ENCODE measurements around the gene AK4. TPM values are rescaled to one million over a fixed set of nuclear protein-coding genes. Genes with fewer than 3 reads are reported as not detected.
A peak's percentile ranks its signal among the peaks of the same experiment; 100 is the strongest.

The AK4 gene
- total and polyA plus RNA-seq, 9 donors, result 1.7 to 25.6 (median 13.2) TPM

GRCh38 chr1:65254320-65255034, 106.5 kb downstream of the AK4 start:
- 0 to 1% (median 1%) methylated on average over 49 to 87 of the region's 88 CpGs for WGBS, 3 donors
- no peaks in the 10 kb centered on the region for H3K27me3 ChIP-seq
- peak; percentile 64 to 79 (median 74) for DNase-seq
- H3K27ac ChIP-seq, result no peak overlapping the region
- peaks cover 4% of the 10 kb centered on the region for H3K4me1 ChIP-seq (ENCODE audit: insufficient read depth)
- peak overlapping the region; percentile 63 for H3K4me3 ChIP-seq
- no peaks in the 10 kb centered on the region for H3K9me3 ChIP-seq
- H3K36me3 ChIP-seq, result no peaks in the 10 kb centered on the region
- intact Hi-C loops (cut with DNase I), result loop anchor here in 2 of 4 donors (10.0 kb wide), 2 partner anchors 160 to 170 kb away; partner anchors contain the start of genes LEPR (in 1 of the 2) and LEPROT (in 1 of the 2)
- TF ChIP-seq POLR2A (IDR thresholded peaks at IDR 0.05), result no peak
- TF ChIP-seq, protein P1, sequence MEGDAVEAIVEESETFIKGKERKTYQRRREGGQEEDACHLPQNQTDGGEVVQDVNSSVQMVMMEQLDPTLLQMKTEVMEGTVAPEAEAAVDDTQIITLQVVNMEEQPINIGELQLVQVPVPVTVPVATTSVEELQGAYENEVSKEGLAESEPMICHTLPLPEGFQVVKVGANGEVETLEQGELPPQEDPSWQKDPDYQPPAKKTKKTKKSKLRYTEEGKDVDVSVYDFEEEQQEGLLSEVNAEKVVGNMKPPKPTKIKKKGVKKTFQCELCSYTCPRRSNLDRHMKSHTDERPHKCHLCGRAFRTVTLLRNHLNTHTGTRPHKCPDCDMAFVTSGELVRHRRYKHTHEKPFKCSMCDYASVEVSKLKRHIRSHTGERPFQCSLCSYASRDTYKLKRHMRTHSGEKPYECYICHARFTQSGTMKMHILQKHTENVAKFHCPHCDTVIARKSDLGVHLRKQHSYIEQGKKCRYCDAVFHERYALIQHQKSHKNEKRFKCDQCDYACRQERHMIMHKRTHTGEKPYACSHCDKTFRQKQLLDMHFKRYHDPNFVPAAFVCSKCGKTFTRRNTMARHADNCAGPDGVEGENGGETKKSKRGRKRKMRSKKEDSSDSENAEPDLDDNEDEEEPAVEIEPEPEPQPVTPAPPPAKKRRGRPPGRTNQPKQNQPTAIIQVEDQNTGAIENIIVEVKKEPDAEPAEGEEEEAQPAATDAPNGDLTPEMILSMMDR (IDR thresholded peaks at IDR 0.05), result no peak
- no peak for TF ChIP-seq EP300 (IDR thresholded peaks at IDR 0.05)

- WGBS, 3 donors, result 9 to 15% (median 12%) methylated on average over 23 of the region's 23 CpGs
- intact Hi-C loops (cut with DNase I), result loop anchor here in 2 of 4 donors (10.0 kb wide), 2 partner anchors 160 to 170 kb away; partner anchors contain the start of genes LEPR (in 1 of the 2) and LEPROT (in 1 of the 2)
- H3K36me3 ChIP-seq, result no peaks in the 10 kb centered on the region
Observed at GRCh38 chr1:65255035-65255655, 107.1 kb downstream of the AK4 start.

DNA sequence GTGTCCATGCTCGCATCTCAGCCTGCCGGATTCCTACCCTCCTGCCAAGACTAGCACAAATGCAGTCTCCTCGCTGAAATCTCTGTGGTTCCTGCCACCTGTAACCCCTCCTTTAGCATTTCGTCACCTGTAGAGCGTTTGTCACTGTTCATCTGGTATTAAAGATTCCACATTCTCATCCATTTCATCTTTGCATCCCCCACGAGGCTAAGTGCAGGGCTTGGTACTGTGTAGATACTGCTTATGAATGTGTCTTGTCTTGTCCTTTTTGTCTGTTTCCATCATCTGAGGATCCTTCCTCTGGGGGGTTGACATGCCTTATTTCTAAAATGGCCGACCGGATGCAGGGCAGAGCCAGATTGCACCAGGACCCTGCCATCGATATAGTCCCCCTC, 107.7 kb downstream of the AK4 start:
- no peak overlapping the region for H3K4me3 ChIP-seq

More at GRCh38 chr1:65255035-65255655, 107.1 kb downstream of the AK4 start:
- peak in 2 of 5 donors; percentile 19 to 27 for DNase-seq
- Histone ChIP-seq H3K4me3 (peak overlapping the region; percentile 63), H3K27me3 (no peaks in the 10 kb centered on the region), H3K4me1 (ENCODE audit: insufficient read depth) (peaks cover 4% of the 10 kb centered on the region), H3K27ac (no peak overlapping the region), H3K9me3 (no peaks in the 10 kb centered on the region)
- no peak for TF ChIP-seq EP300 (IDR thresholded peaks at IDR 0.05)

GRCh38 chr1:65256860-65257708, 109.1 kb downstream of the AK4 start:
- H3K27me3 ChIP-seq, result no peaks in the 10 kb centered on the region
- DNase-seq, result no peak
- no peaks in the 10 kb centered on the region for H3K36me3 ChIP-seq
- TF ChIP-seq, protein P1 (IDR thresholded peaks at IDR 0.05), result no peak
- TF ChIP-seq POLR2A (IDR thresholded peaks at IDR 0.05), result no peak
- no peak for TF ChIP-seq EP300 (IDR thresholded peaks at IDR 0.05)
- H3K4me3 ChIP-seq, result no peak overlapping the region
- H3K4me1 ChIP-seq (ENCODE audit: insufficient read depth), result peaks cover 4% of the 10 kb centered on the region
- 82 to 85% (median 83%) methylated on average over 7 of the region's 7 CpGs for whole genome bisulfite sequencing, 3 donors
- H3K27ac ChIP-seq, result no peak overlapping the region
- H3K9me3 ChIP-seq, result no peaks in the 10 kb centered on the region
- intact Hi-C loops (cut with DNase I), result loop anchor here in 2 of 4 donors (10.0 kb wide), 2 partner anchors 158 to 168 kb away; partner anchors contain the start of genes LEPR (in 1 of the 2) and LEPROT (in 1 of the 2)

More for the DNA sequence above, 107.7 kb downstream of the AK4 start:
- no peaks in the 10 kb centered on the region for H3K9me3 ChIP-seq
- no peak overlapping the region for H3K27ac ChIP-seq
- no peak for TF ChIP-seq EP300 (IDR thresholded peaks at IDR 0.05)
- TF ChIP-seq, protein P1 (IDR thresholded peaks at IDR 0.05), result no peak
- no peak for TF ChIP-seq POLR2A (IDR thresholded peaks at IDR 0.05)
- DNase-seq, result no peak
- peaks cover 4% of the 10 kb centered on the region for H3K4me1 ChIP-seq (ENCODE audit: insufficient read depth)
- WGBS, 3 donors, result 69 to 83% (median 75%) methylated on average over 9 of the region's 9 CpGs
- intact Hi-C loops (cut with DNase I), result loop anchor here in 2 of 4 donors (10.0 kb wide), 2 partner anchors 159 to 169 kb away; partner anchors contain the start of genes LEPR (in 1 of the 2) and LEPROT (in 1 of the 2)
- H3K27me3 ChIP-seq, result no peaks in the 10 kb centered on the region
- H3K36me3 ChIP-seq, result no peaks in the 10 kb centered on the region

Measured in ovary (tissue), 9 donors.